Neuron (in vitro differentiated cells): ENCODE results near the gene CEP170.
"Not testable (repeated sequence)": the region's sequence is repeated elsewhere in the genome, so short reads cannot be mapped to it uniquely, and the experiment has no call there.

Experiments
- H2AFZ ChIP-seq: one replicate; pipeline ENCODE4 v1.6.1; 2013; ENCODE audit warnings: low read depth, mild to moderate bottlenecking, inconsistent platforms, low read length, moderate library complexity
- H3K27me3 ChIP-seq: one replicate; pipeline ENCODE4 v1.6.1; 2013; ENCODE audit warnings: low read length; ENCODE audit not compliant: insufficient read depth
- H3K36me3 ChIP-seq: one replicate; pipeline ENCODE4 v1.6.1; 2013; ENCODE audit warnings: low read length; ENCODE audit not compliant: insufficient read depth
- H3K4me1 ChIP-seq: one replicate; pipeline ENCODE4 v1.6.1; 2013; ENCODE audit warnings: low read length; ENCODE audit not compliant: insufficient read depth
- H3K4me3 ChIP-seq: 2 replicates; pipeline ENCODE4 v1.5.1; 2013; ENCODE audit warnings: mild to moderate bottlenecking, low read length, moderate library complexity
- H3K9me3 ChIP-seq: one replicate; pipeline ENCODE4 v1.6.1; 2013; ENCODE audit warnings: low read length

CEP170 gene

DNA sequence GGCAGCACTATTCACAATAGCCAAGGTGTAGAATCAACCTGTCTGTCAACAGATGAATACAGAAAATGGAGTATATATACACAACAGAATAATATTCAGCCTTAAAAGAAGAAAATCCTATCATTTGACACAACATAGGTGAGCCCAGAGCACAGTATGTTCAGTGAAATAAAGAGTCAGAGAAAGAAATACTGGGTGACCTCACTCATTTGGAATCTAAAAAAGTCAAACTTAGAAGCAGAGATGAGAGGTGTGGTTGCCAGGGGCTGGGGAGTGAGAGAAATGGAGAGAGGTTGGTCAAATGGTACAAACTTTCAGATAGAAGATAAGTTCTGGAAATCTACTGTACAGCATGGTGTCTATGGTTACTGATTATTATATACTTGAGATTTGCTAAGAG lies 150.0 kb downstream of the CEP170 start:
- H2AFZ ChIP-seq, H3K27me3 ChIP-seq, H3K4me1 ChIP-seq, H3K4me3 ChIP-seq, H3K36me3 ChIP-seq, H3K9me3 ChIP-seq: not testable (repeated sequence)

DNA sequence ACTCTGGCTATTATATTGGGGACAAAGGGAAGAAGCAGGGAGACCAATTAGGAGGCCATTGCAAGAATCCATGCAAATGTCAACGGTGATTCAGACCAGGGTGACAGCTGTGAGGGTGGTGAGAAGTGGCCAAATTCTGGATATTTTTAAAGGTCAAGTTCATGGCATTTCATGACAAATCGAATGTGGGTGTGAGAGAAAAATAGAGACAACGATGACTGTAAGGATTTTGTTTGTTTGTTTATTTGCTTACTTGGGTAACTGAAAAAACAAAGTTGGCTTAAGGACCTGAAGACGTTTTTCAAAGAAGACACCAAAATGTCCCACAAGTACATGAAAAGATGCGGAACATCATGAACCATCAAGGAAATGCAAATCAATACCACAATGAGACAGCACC lies 150.6 kb downstream of the CEP170 start:
- H2AFZ ChIP-seq, H3K4me3 ChIP-seq, H3K9me3 ChIP-seq, H3K4me1 ChIP-seq, H3K36me3 ChIP-seq, H3K27me3 ChIP-seq: not testable (repeated sequence)

DNA sequence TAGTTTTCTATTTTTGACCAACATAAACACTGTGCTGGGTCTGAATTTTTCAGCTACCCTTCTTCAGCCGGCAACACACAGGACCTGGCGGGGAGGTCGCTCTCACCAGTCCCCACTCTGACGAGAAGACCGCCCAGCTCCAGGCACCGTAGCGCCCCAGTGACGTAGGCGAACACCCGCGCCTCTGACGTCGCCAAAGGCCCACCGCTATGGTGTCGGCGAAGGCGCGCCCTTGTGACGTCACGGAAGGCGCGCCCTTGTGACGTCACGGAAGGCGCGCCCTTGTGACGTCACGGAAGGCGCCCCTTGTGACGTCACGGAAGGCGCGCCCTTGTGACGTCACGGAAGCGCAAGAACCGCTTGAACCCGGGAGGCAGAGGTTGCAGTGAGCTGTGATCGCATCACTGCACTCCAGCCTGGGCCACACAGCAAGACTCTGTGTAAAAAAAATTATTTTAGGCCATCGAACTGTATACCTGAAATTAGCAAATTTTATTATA lies 153.5 kb downstream of the CEP170 start:
- not testable (repeated sequence) for H3K36me3 ChIP-seq, H2AFZ ChIP-seq, H3K4me1 ChIP-seq, H3K27me3 ChIP-seq, H3K9me3 ChIP-seq, H3K4me3 ChIP-seq

DNA sequence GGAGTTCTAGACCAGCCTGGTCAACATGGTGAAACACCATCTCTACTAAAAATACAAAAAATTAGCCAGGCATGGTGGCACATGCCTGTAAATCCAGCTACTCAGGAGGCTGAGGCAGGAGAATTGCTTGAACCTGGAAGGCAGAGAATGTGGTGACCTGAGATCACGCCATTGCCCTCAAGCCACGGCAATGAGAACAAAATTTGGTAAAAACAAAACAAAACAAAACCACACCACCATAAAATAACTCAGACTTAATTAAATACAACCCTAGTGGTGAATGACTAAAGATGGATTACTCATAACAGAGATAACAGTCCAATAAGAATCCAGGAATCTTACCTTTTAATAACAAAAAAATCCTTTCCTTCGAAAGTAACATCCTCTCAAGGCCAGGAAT lies 167.7 kb downstream of the CEP170 start:
- H2AFZ ChIP-seq, H3K27me3 ChIP-seq, H3K4me1 ChIP-seq, H3K36me3 ChIP-seq, H3K9me3 ChIP-seq, H3K4me3 ChIP-seq: not testable (repeated sequence)
